GM18870 (cell line): ENCODE measurements around the gene IRF3.
"Not testable (repeated sequence)": the region's sequence is repeated elsewhere in the genome, so short reads cannot be mapped to it uniquely, and the experiment has no call there.

Experiments used
- ATAC-seq: cut with Tn5 transposase; IDR thresholded peaks from one replicate; pipeline ENCODE4 v1.9.1; 2021; ENCODE audit warnings: moderate library complexity; ENCODE audit not compliant: unreplicated experiment

IRF3 gene

GRCh38 chr19:49651029-49651819 is 14.4 kb downstream of the IRF3 start:
- no peak for ATAC-seq

DNA sequence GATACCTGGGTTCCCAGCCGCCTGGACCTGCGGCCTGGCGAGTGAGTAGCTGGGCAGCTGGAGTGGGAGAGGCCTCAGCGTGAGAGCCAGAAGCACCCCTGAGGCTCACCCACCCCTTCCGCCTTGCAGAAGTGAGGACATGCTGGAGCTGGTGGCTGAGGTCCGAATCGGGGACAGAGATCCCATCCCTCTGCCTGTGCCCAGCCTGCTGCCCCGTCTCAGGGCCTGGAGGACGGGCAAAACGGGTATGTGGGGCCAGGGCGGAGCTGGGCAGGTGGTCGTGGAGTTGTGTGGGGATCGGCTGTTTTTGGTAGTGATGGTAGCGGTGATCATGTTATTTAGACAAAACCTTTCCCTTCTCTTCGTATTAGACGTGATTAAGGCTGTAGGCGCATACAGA is 19.1 kb downstream of the IRF3 start:
- no peak for ATAC-seq

DNA sequence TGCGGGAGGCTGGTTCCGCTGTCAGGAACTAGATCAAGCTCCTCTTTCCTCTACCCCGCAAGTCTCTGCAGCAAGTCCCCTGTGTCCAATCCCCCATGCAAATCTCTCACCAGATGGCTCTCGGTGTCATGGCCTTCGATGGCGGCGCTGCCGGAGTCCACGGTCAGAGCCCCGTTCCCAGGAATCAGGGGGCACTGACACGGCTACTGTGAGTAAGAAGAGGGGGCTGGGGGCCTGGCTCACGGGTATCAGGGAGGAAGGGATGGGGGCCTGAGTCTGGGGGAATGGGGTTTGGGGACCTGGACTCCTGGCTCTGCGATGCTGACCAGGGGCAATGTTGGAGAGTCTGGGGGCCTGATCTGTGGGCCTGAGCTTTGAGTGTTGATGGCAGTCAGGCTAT is 19.7 kb downstream of the IRF3 start:
- no peak for ATAC-seq

- ATAC-seq, result no peak
These were observed 20.1 kb downstream of the IRF3 start for GRCh38 chr19:49645592-49645991.

DNA sequence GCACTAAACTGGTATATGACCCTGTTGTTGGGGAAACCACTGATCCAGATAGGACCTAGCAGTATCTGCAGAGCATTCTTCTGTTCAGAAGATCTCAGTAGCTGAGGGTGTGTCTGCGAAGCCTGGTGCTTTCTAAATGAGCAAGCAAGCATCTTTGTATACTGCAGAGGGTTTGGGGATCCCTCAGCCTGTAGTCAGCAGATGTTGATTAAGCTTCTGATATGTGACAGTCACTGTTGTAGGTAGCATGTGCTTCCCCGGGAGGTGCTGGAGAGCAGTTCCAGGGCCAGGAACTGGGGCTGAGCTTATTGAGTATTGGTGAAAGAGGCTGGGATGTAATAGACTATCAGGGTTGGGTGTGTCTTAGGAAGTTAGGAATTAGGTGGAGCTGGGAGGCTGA is 22.2 kb downstream of the IRF3 start:
- ATAC-seq, result no peak

GRCh38 chr19:49642492-49643035 is 23.1 kb downstream of the IRF3 start:
- ATAC-seq, result no peak

GRCh38 chr19:49641688-49642491 is 23.8 kb downstream of the IRF3 start, which contains the start of gene SCAF1:
Gene SCAF1 (plus strand): TSS chr19:49642209. CDS start chr19:49645027, 2,818 bp downstream.
- peak; percentile 54 for ATAC-seq

DNA sequence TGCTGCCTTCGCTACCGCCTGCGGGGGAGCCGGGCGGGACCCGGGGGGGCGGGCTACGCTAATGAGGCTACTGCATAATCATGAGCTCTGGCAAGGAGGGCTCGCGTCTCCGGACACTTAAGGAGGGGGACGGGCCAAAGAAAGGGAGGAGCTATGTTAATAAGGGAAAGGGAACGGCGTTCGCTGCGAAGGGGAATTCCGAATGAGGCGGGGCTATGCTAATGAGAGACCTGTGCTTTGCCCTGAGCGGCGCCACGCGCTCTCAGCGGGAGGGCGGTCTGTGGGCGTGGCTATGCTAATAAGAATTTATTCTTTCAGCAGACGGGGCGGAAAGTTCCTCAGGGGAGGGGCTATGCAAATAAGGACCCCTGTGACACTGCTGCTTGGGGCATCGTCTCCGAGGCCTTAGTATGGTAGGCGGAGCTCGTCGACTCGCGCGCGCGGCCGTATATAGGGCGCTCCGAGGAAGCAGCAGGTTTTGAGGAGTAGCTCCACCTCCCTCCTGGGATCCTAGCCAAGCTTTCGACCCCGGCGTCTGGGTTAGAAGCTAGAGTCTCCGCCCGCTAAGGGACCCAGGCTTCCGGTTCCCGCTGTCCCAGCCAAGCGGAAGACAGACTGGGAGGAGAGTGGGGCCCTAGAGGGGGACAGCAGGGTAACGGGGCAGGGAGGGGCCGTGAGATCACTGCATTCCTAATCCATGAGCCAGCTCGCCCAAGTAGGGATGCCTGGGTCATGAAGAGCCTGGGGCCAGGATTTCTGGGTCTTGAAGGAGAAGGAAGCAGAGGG is 25.4 kb downstream of the IRF3 start, which contains the start of gene RRAS:
TSS of gene RRAS (minus strand) at position 31 of the 786 bp plus-strand sequence. CDS start 45 bp downstream, outside the sequence.
- peak; percentile 65 for ATAC-seq

DNA sequence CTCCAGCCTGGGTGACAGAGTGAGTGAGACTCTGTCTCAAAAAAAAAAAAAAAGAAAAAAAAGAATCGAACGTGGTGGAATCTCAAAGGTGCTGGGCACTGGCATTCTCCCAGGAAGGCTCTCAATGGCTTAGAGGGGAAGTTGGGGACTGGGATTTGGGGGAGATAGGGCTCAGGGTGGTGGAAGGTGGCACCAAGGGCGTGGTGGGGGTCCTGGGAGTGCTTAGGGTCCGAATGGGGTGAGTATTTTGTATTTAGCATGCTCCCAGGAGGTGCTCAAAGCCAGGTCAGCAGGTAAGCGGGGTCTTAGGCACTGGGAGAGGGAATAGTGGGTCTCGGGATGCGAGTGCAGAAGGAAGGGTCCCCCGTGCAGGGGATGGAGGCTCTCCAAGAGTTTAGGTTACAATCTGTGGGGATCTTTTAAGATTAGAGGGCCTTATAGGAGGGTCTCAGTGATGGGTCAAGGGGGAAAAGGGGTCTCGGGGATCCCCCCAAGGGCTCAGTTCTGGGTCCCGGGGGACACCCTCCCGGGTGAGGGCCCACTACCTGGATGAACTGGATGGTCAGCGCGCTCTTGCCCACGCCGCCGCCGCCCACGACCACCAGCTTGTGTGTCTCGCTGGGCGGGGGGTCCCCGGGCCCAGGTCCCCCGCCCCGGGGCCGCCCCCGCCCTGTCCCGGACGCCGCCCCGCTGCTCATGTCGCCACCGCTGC is 26.1 kb downstream of the IRF3 start:
- ATAC-seq, result no peak

- ATAC-seq, result no peak
These were observed 27.6 kb downstream of the IRF3 start for GRCh38 chr19:49637821-49638738.

DNA sequence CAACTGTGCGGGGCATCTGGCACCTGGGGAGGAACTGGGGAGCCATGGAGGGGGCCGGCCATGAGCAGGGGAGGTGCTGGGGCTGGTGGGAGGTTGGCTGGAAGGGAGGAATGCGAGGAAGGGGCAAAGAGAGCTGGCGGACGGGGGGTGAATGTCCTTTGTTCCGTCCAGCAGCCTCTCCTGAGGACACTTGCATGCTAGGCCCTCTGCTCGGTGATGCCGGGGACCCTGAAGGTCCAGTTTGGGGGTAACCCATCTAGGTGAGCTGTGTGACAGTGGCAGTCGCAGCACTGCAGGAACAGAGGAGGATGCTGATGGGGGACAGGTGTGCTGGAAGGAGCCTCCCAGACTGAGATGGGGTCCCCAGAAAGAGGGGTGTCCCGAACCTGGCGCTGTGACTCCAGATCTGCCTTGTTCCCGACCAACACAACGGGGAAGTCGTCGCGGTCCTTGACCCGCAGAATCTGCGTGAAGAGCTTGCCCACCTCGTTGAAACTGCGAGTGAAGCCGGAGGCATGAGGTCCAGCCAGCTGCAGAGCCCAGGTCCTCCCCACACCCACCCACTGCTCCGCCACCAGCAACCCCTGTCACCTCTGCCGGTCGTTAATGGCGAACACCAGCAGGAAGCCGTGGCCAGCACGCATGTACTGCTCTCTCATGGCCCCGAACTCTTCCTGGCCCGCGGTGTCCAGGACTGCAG is 29.3 kb downstream of the IRF3 start:
- no peak for ATAC-seq

GRCh38 chr19:49635530-49636232 is 30.0 kb downstream of the IRF3 start:
- ATAC-seq, result no peak

- not testable (repeated sequence) for ATAC-seq
These were observed 32.4 kb downstream of the IRF3 start for GRCh38 chr19:49633273-49633672.

- ATAC-seq, result no peak
These were observed 33.1 kb downstream of the IRF3 start for GRCh38 chr19:49632576-49632975.

GRCh38 chr19:49631610-49632192 is 34.0 kb downstream of the IRF3 start:
- ATAC-seq, result no peak

DNA sequence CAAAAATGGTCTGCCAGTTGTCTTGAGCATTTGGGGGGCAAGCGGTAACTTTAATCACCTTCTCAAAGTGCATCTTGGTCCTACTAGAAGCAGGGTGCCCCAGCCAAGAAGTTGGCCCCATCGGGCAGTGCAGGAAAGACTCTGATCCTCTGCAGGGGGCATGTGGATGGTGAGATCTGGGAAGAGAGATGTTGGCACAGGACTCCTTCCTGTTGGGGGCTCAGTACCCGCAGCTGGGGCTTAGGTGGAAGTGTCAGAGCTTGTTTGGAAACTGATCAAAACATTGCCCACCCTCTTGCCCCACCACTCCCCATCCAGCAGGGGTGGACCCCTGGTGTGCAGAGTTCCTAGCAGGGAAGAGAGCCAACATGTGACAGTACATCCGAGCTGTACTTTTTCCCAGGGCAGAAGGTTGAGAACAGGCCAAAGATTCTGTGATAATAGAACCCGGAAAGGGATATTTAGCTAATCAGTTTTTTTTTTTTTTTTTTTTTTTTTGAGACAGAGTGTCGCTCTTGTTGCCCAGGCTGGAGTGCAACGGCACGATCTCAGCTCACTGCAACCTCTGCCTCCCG is 34.6 kb downstream of the IRF3 start:
- no peak for ATAC-seq

DNA sequence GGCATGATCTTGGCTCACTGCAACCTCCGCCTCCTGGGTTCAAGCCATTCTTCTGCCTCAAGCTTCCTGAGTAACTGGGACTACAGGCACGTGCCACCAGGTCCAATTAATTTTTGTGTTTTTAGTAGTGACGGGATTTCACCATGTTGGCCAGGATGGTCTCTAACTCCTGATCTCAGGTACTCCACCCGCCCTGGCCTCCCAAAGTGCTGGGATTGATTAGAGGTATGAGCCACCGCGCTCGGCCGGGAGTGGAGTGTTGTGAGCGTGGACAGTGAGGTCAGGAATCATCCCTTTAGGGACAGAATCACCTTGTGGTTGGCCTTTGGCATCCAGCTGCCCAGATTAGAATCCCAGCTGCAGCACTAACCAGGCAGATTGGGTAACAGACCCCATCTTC is 36.0 kb downstream of the IRF3 start:
- no peak for ATAC-seq
